Erythroblast (primary cell): Measurements from ENCODE around the gene GPAT3.
A peak's percentile ranks its signal among the peaks of the same experiment; 100 is the strongest.

Source experiments
- DNase-seq, 2 experiments: peaks; one replicate each; lab custom pipeline; 2025; lab: John Stamatoyannopoulos, UW
- GATA1 ChIP-seq: IDR thresholded peaks from 2 replicates; pipeline ENCODE4 v1.6.1; 2011; ENCODE audit warnings: low read depth, mild to moderate bottlenecking, control low read depth, low read length, moderate library complexity
- POLR2A ChIP-seq: IDR thresholded peaks from 2 replicates; pipeline ENCODE4 v1.6.1; 2011; ENCODE audit warnings: mild to moderate bottlenecking, low read length

Gene GPAT3

DNA sequence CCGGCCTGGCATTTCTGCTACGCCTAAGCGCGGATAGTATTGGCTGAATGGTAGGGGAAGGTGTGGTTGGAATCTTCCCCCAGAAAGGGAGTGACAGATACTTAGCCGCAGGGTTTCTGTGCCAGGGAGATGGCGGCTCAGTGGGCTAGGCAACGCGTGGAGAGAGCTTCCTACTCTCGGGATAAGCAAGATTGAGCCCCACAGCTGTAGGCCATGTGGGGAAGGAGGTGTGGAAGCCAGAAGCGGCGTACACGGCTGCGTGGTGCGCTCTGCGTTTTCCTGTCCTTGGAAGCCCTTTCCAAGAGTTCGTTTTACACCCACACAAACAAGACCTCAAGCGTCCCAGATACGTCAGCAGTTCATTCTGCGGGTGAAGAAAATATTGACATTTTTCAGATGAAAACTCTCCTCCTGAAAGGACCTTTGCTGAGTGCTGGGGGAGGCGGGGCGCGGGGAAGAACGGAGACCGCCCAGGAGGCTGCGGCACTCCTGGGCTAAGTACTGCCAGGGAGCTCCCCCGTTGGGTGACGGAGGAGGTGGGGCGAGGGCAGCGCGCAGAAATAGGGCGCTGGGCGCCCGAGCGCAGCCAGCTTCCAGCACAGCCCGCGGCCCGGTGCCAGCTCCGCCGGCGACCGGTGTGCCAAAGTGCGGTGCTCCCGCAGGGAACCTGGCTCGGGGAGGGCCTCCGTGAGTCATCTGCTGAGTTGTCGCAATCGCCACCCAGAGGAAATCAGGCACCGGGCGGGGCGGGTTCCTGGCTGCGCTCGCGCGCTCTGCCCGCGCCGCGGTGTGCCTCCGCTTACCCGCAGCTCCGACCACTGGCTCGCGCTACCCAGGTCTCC, at the start of gene GPAT3:
Gene GPAT3, plus strand, starts transcription at position 589 of the 842 bp plus-strand sequence. CDS start 515 bp downstream, outside the sequence.
- TF ChIP-seq POLR2A (no peak), GATA1 (no peak)
- DNase-seq = peak; percentile 62 to 80

DNA sequence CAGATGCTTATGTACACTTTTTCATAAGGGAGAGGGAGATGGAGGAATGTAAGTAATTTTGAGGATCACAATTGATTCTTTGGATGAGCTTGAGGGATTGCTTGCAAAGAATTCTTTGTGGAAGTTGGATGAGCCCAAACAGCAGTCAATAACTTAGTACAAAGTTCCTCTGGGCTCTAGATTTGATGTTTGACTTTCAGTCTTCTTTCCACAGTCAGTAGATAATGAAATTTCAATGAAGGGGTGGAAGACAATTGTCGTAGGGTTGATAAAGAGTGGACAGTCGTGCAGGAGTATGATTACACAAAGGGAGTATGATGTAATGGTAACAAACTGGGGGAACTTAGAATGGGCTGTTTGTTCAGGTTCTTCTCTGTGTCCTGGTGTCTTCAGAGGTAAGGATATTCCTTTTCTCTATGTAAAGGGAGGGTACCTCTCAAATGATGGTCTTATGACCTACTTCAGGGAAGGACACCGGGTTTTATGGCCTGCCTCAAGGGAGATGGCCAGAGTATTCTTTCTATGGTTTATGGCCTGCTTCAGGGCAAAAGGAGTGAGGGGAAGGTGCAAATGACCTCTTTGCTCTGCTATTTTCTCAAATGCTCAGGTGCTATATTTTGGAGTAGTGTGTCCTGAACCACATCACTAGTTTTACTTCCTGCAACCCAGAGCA, 49.3 kb upstream of the GPAT3 start:
- TF ChIP-seq GATA1 (no peak), POLR2A (no peak)
- DNase-seq = peak; percentile 64 to 83

DNA sequence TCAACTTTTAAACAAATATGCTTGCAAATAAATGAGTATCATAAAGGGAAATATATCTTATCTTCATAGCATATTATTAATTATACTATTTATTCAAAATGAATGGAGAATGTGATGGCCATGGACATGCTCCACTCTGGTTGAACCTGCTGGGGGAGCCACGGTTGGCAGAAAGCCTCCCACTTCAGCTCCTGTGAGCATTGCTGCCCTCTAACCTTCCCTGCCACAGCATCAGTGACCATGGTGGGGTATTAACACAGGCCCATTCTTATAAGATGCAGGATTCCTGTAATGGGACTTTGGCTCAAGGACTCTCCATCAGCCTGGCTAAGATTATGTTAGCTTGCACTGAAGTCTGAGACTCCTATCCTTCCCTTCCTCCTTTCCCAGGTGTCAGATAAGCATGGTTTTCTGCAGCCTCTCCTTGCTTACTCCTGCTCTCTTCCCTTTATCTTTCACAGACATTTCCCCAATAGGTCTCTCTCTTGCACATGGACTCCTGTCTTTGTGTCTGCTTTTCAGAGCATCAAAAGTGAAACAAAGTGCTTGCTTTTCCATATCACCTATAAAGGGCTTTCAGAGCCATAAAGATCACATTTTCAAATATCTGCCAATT, 46.1 kb upstream of the GPAT3 start:
- TF ChIP-seq POLR2A (no peak), GATA1 (no peak)
- peak; percentile 63 to 83 for DNase-seq

DNA sequence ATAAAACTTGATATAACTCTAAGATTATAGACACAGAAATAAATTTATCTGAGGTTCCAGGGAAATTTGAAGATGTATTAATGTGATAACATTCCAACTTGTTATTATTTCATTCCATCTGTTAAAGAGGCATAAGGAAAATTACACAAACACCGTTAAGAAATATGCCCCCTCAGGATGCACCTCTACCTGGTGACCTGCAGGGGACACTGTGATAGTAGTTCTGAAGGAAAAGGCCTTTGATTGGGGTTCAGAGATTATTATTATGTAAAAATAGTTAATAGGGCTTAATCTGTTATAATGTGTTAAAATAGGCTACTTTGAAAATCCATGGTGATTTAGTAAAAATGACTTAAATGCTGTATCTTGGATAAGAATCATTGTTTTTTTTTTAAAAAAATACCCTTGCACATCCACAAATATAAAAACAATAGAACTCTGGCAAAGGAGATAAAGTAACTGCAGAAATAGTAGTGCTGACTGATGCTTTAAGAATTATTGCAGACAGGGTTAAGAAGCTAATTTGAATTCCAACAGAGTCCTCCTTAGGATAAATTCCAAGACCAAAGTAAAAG, 44.9 kb upstream of the GPAT3 start:
- peak; percentile 63 to 70 for DNase-seq
- TF ChIP-seq GATA1 = no peak
- no peak for TF ChIP-seq POLR2A

DNA sequence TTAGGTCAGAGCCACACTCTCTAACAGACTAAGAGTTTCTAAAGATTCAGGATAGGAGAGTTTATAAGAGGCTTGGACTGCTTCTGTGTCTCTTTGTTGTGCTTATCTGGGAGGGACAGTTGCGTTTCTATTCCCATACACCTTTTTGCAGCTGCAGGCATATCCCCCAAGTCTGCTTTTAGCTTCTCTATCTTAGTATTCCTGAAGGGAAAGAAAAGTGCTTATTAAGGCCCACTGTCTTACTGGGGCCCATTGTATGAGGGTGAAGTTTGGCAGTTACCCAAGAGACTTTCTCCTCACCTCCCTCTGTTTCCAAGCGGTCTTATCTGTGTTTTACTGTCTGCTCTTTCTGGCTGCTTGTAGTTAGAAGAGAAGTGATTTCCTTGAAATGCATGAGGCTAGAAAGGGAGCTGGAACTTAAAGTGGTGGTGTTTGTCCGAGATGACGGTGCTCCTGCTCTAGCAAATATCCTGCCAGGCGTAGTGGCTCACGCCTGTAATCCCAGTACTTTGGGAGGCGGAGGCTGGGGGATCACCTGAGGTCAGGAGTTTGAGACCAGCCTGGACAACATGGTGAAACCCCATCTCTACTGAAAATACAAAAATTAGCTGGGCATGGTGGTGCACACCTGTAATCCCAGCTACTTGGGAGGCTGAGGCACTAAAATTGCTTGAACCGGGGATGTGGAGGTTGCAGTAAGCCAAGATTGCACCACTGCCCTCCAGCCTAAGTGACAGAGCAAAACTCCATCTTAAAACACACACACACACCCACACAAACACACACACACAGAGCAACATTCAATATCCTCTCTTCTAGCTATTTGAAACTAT, 39.6 kb upstream of the GPAT3 start:
- DNase-seq = peak; percentile 58 to 75

DNA sequence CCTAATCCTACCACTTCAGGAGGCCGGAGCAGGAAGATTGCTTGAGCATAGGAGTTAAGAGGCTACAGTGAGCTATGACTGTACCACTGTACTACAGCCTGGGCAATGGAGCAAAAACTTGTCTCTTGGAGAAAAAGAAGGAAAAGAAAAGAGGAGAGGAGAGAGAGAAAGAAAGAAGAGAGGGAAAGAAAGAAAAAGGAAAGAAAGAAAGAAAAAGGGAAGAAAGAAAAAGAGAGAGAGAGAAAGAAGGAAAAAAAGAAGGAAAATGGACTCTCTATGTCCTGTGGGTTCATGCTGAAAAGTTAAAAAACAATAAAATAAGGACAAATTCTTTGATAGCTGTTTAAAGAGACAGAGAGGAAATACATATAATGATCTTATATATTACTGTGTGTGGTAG, 37.7 kb upstream of the GPAT3 start:
- TF ChIP-seq GATA1 (no peak), POLR2A (no peak)
- DNase-seq = no peak

DNA sequence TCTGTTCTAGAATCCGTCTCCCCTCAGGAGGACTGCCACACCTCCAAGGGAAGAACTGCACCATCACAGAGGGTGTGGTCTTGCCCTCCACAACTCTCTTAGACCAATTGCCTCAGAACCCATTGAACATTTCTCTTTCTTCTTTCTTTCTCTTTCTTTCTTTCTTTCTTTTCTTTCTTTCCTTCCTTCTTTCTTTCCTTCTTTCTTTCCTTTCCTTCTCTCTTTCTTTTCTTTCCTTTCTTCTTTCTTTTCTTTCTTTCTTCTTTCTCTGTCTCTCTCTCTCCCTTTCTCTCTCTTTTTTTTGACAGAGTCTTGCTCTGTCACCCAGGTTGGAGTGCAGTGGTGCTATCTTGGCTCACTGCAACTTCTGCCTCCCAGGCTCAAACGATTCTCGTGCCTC, 34.2 kb upstream of the GPAT3 start:
- DNase-seq = peak in 1 of 2 experiments; percentile 15

DNA sequence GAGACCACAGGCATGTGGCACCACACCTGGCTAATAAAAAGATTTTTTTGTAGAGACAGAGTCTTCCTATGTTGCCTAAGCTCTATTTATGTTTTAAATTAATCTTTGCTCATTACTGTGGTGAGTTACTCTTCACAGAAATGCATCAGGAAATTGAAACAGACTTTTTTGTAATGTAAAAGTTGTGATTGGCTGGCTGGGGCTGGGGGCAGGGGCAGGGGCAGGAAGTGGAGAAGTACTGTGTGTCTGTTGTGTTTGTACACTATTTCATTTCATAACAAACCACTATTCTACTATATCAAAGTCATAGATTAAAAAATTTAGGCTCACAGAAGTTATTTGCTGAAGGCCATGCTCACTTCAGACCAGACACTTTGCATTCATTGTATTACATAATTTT, 31.9 kb upstream of the GPAT3 start:
- TF ChIP-seq GATA1 = no peak
- TF ChIP-seq POLR2A = no peak
- no peak for DNase-seq

DNA sequence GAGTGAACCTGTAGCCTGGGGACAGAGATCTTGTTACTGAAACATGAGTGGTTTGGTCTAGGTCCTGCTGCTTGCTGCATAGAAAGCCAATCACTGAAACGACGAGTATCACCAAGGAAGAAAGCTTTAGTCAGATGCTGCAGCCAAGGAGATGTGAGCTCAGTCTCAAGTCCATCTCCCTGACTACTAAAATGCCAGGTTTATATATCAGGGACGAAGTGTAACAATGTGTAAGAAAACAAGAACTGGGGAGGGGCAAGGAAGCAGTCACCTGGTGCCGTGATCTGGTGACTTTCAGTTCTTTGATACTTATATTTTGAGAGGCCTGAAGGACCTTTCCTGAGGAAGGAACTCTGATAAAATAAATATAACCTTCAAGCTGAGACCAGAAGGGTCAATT, 31.4 kb upstream of the GPAT3 start:
- DNase-seq = no peak
- TF ChIP-seq POLR2A (no peak), GATA1 (no peak)

DNA sequence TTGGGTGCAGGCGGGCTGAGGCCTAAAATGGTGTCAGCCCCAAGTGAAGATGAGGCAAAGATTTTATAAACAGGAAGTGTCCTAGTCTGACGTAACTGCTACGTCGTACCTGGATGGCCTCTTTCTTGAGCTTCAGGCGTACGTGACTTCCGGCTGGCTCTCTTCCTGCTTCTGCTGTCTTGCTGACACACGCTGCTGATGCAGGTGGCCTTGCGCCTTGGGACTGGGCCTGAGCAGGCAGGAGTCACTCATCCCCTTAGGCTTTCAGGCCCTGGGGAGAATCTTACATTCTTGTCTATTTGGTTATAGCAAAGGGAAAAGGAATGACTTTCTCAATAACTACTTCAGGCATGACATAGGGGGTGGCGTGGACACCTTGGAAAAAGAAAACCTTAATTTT, 30.9 kb upstream of the GPAT3 start:
- DNase-seq = no peak
- TF ChIP-seq POLR2A (no peak), GATA1 (no peak)

DNA sequence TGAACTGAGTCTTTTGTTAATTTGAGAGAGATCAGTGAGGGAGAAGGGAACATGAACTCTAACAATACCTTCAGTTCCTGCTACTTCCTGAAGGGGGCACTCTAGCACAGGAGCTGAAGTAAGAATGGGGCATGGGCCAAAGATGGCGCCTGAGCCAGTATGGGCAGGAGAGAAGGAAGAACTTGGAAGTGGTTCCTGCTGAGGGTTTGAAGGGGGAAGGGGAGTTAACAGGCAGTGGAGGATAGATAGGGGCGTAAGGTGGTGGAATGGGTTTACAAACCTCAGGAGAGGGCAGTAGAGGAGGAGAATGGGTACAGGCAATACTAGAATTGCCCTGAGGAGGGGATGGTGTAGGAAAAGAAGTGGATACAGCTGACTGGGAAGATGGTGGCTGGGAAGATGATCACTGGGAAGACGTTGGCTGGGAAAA, 26.7 kb upstream of the GPAT3 start:
- DNase-seq = peak; percentile 69 to 82

DNA sequence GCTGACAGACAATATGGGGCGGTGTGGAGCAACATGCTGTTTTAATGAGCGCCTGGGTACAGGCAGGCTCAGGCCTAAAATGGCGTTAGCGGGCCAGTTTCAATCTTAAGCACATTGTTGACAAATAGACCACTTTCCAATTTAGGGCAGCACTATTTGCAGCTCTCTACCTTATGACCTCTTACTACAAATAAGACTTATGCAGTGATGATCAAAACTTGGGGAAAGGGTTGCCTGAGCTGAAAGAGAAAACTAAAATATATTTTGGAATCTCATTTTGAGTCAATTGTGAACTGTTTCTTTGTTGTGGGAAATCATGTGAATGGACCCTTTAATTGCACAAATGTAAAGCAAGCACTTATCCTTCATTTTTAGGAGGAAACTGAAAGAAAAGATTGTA, 25.5 kb upstream of the GPAT3 start:
- TF ChIP-seq POLR2A (no peak), GATA1 (no peak)
- DNase-seq = no peak

DNA sequence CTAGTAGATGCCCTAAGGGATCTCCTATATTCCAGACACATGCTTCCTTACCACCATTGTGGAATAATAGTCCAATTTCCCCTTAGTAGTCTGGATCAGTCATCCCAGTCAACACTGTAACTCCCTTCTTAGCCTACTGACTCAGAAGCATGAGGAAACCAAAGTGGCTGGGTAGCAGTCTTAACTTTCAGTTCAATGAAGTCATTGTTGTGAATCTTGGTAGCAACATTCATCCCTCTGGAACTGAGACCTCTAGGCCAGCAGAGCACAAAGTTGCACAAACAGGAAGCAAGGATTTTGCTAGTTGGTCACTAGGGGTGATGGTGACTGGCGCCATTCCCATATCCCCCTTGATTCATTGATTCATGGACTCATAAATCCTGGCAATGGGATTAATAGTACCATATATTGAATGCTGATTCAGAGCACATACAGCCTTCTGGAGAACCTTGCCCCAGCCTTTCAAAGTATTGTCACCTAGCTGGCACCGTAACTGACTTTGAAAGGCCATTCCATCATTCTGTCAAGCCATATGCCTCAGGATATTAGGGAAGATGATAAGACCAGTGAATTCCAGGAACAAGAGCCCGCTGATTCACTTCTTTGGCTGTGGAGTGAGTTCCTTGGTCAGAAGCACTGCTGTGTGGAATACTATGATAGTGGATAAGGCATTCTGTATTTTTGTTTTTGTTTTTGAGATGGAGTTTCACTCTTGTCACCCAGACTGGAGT, 19.7 kb upstream of the GPAT3 start:
- DNase-seq = no peak
- TF ChIP-seq GATA1 (no peak), POLR2A (no peak)
